IPS-18a (cell line): ENCODE measurements around the gene EFCAB6.
"Not testable (repeated sequence)": the region's sequence is repeated elsewhere in the genome, so short reads cannot be mapped to it uniquely, and the experiment has no call there.

Experiments used
- H3K27ac ChIP-seq: one replicate; pipeline ENCODE4 v1.5.1; 2013; ENCODE audit warnings: low read length
- H3K27me3 ChIP-seq: one replicate; pipeline ENCODE4 v1.6.1; 2013; ENCODE audit warnings: mild to moderate bottlenecking, low read length; ENCODE audit not compliant: control insufficient read depth, insufficient read depth
- H3K36me3 ChIP-seq: one replicate; pipeline ENCODE4 v1.6.1; 2013; ENCODE audit warnings: low read depth, low read length; ENCODE audit not compliant: control insufficient read depth
- H3K4me1 ChIP-seq: one replicate; pipeline ENCODE4 v1.6.1; 2013; ENCODE audit warnings: low read depth, low read length; ENCODE audit not compliant: control insufficient read depth
- H3K4me3 ChIP-seq: one replicate; pipeline ENCODE4 v1.5.1; 2013; ENCODE audit warnings: low read length
- H3K9ac ChIP-seq: one replicate; pipeline ENCODE4 v1.6.1; 2013; ENCODE audit warnings: mild to moderate bottlenecking, low read length, moderate library complexity
- H3K9me3 ChIP-seq: one replicate; pipeline ENCODE4 v1.6.1; 2013; ENCODE audit warnings: low read depth, low read length; ENCODE audit not compliant: control insufficient read depth

EFCAB6 gene

GRCh38 chr22:43666457-43666856 is 145.6 kb downstream of the EFCAB6 start:
- Histone ChIP-seq H3K27ac (no peak overlapping the region), H3K9me3 (no peaks in the 10 kb centered on the region), H3K4me1 (no peaks in the 10 kb centered on the region), H3K4me3 (no peak overlapping the region), H3K27me3 (no peaks in the 10 kb centered on the region), H3K9ac (no peak overlapping the region), H3K36me3 (no peaks in the 10 kb centered on the region)

- no peaks in the 10 kb centered on the region for H3K9me3 ChIP-seq
- peaks cover 12% of the 10 kb centered on the region for H3K4me1 ChIP-seq
- peak overlapping the region; percentile 30 for H3K4me3 ChIP-seq
- no peak overlapping the region for H3K27ac ChIP-seq
- no peak overlapping the region for H3K9ac ChIP-seq
- no peaks in the 10 kb centered on the region for H3K36me3 ChIP-seq
- H3K27me3 ChIP-seq: no peaks in the 10 kb centered on the region
These were observed 153.3 kb downstream of the EFCAB6 start for GRCh38 chr22:43658823-43659222.

- H3K36me3 ChIP-seq, H3K27me3 ChIP-seq, H3K27ac ChIP-seq, H3K9me3 ChIP-seq, H3K9ac ChIP-seq, H3K4me3 ChIP-seq: not testable (repeated sequence)
- H3K4me1 ChIP-seq: peaks cover 12% of the 10 kb centered on the region
These were observed 155.5 kb downstream of the EFCAB6 start for GRCh38 chr22:43656581-43656980.

- no peaks in the 10 kb centered on the region for H3K36me3 ChIP-seq
- no peaks in the 10 kb centered on the region for H3K27me3 ChIP-seq
- no peak overlapping the region for H3K27ac ChIP-seq
- H3K4me1 ChIP-seq: peaks cover 11% of the 10 kb centered on the region
- H3K9ac ChIP-seq: no peak overlapping the region
- H3K4me3 ChIP-seq: no peak overlapping the region
- peaks cover 9% of the 10 kb centered on the region for H3K9me3 ChIP-seq
These were observed 157.8 kb downstream of the EFCAB6 start for GRCh38 chr22:43654271-43654670.

GRCh38 chr22:43652845-43653244 is 159.3 kb downstream of the EFCAB6 start:
- Histone ChIP-seq H3K27ac (no peak overlapping the region), H3K27me3 (no peaks in the 10 kb centered on the region), H3K9ac (no peak overlapping the region), H3K9me3 (peaks cover 9% of the 10 kb centered on the region), H3K36me3 (no peaks in the 10 kb centered on the region), H3K4me1 (no peaks in the 10 kb centered on the region), H3K4me3 (no peak overlapping the region)

GRCh38 chr22:43643387-43643786 is 168.7 kb downstream of the EFCAB6 start:
- no peaks in the 10 kb centered on the region for H3K4me1 ChIP-seq
- no peak overlapping the region for H3K9ac ChIP-seq
- no peak overlapping the region for H3K4me3 ChIP-seq
- H3K36me3 ChIP-seq: no peaks in the 10 kb centered on the region
- H3K27ac ChIP-seq: no peak overlapping the region
- H3K27me3 ChIP-seq: no peaks in the 10 kb centered on the region
- H3K9me3 ChIP-seq: peaks cover 7% of the 10 kb centered on the region

- Histone ChIP-seq H3K27ac (no peak overlapping the region), H3K4me3 (no peak overlapping the region), H3K36me3 (no peaks in the 10 kb centered on the region), H3K4me1 (no peaks in the 10 kb centered on the region), H3K27me3 (no peaks in the 10 kb centered on the region), H3K9me3 (peaks cover 7% of the 10 kb centered on the region), H3K9ac (no peak overlapping the region)
These were observed 169.5 kb downstream of the EFCAB6 start for GRCh38 chr22:43642319-43643206.

- Histone ChIP-seq H3K27me3 (no peaks in the 10 kb centered on the region), H3K9me3 (peaks cover 7% of the 10 kb centered on the region), H3K4me3 (no peak overlapping the region), H3K36me3 (no peaks in the 10 kb centered on the region), H3K4me1 (no peaks in the 10 kb centered on the region), H3K27ac (no peak overlapping the region), H3K9ac (no peak overlapping the region)
These were observed 172.7 kb downstream of the EFCAB6 start for GRCh38 chr22:43639228-43639948.

- no peak overlapping the region for H3K9ac ChIP-seq
- H3K4me3 ChIP-seq: no peak overlapping the region
- no peaks in the 10 kb centered on the region for H3K4me1 ChIP-seq
- no peaks in the 10 kb centered on the region for H3K27me3 ChIP-seq
- H3K36me3 ChIP-seq: no peaks in the 10 kb centered on the region
- no peak overlapping the region for H3K27ac ChIP-seq
- peaks cover 7% of the 10 kb centered on the region for H3K9me3 ChIP-seq
These were observed 174.5 kb downstream of the EFCAB6 start for GRCh38 chr22:43637275-43638260.

- peaks cover 7% of the 10 kb centered on the region for H3K9me3 ChIP-seq
- no peak overlapping the region for H3K4me3 ChIP-seq
- no peaks in the 10 kb centered on the region for H3K36me3 ChIP-seq
- no peaks in the 10 kb centered on the region for H3K27me3 ChIP-seq
- H3K4me1 ChIP-seq: no peaks in the 10 kb centered on the region
- no peak overlapping the region for H3K9ac ChIP-seq
- no peak overlapping the region for H3K27ac ChIP-seq
These were observed 176.0 kb downstream of the EFCAB6 start for GRCh38 chr22:43636086-43636485.

GRCh38 chr22:43635101-43635500 is 177.0 kb downstream of the EFCAB6 start:
- no peak overlapping the region for H3K27ac ChIP-seq
- H3K27me3 ChIP-seq: no peaks in the 10 kb centered on the region
- H3K9ac ChIP-seq: no peak overlapping the region
- no peaks in the 10 kb centered on the region for H3K4me1 ChIP-seq
- no peak overlapping the region for H3K4me3 ChIP-seq
- no peaks in the 10 kb centered on the region for H3K36me3 ChIP-seq
- peaks cover 7% of the 10 kb centered on the region for H3K9me3 ChIP-seq
